ENCODE results near the gene TNIK.

DNA sequence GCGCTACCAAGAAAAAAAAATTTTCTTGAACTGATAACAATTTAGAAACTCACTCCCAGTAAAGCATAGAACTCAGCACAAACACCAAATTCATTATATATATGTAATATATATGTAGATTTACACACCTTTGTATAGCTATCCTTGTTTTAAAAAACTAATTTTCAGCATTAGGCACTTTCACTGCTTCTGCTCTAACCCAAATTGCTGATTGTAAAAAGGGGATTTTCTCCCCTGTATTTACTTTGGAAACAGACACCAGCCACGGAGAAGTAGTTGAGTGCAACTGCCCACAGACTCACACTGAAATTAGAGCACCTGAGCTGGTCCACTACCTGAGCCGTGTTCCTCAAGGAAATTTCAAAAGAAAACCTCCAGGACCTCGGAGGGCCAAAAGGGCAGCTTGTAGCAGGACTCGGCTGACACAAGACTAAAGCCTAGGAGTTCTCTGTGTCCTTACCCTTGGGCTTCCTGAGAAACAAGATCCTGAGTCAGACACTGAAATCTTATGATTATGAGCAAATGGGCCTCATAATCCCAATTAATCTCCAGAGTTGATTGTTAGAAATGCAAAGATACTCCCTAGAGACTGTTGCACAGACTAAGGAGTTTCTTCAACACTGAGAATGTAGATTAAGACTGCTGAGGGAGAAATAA lies 106.0 kb downstream of the TNIK start:
- no peak for TF ChIP-seq POLR2AphosphoS5 (IDR thresholded peaks at IDR 0.05)
- TF ChIP-seq, protein P1, sequence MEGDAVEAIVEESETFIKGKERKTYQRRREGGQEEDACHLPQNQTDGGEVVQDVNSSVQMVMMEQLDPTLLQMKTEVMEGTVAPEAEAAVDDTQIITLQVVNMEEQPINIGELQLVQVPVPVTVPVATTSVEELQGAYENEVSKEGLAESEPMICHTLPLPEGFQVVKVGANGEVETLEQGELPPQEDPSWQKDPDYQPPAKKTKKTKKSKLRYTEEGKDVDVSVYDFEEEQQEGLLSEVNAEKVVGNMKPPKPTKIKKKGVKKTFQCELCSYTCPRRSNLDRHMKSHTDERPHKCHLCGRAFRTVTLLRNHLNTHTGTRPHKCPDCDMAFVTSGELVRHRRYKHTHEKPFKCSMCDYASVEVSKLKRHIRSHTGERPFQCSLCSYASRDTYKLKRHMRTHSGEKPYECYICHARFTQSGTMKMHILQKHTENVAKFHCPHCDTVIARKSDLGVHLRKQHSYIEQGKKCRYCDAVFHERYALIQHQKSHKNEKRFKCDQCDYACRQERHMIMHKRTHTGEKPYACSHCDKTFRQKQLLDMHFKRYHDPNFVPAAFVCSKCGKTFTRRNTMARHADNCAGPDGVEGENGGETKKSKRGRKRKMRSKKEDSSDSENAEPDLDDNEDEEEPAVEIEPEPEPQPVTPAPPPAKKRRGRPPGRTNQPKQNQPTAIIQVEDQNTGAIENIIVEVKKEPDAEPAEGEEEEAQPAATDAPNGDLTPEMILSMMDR (IDR thresholded peaks at IDR 0.05 in 8 of 11, conservative IDR thresholded peaks at IDR 0.05 in 3 of 11), result no peak
